GM18870 (cell line): Measurements from ENCODE around the gene SERPINA10.
"Not testable (repeated sequence)": the region's sequence is repeated elsewhere in the genome, so short reads cannot be mapped to it uniquely, and the experiment has no call there.

ENCODE experiments used
- ATAC-seq: cut with Tn5 transposase; IDR thresholded peaks from one replicate; pipeline ENCODE4 v1.9.1; 2021; ENCODE audit warnings: moderate library complexity; ENCODE audit not compliant: unreplicated experiment

Gene SERPINA10

DNA sequence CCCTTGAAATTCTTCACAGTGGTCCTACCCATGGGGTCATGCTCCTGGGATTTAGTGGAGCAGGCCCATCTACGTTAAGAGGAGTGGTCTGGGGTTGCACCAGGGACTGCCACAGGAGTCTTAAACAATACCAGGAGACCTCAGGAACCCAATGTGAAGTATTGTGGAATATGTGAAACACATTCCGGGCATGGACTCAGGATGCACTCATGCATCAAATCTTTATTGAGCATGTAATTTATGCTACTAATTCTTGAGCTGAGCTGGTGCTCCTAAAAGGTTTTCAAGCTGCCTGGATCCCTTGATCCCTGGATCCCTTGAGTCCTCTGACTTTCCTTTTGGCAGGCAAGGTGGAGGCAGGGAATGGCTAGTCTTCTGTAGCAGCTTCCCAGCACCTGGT lies 8.8 kb downstream of the SERPINA10 start:
- ATAC-seq = no peak

DNA sequence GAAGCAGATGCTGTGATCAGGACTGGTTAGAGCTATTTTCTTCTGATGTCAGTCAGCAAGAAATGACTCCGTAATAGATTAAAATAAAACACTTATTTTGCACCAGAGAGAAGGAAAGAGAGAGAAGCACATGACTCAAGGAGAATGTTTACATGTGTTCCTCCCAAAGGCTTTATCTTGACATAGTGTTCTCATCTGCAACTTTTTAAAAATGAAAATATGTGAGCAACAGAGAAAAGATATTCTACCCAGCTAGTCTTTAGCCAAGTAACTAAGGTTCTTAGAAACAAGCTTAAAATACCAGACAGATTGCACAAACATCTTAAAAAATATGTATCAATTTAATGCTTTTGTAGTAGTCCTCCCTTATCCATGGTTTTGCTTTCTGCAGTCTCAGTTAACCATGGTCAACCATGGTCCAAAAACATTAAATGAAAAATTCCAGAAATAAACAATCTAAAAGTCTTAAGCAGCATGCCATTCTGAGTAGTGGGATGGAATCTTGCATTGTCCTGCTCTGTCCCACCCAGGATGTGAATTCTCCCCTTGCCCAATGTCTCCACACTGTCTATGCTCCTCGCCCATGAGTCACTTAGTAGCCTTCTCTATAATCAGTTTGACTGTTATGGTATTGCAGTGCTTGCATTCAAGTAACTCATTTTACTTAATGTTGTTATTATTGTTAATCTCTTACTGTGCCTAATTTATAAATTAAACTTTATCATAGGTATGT lies 9.9 kb downstream of the SERPINA10 start:
- no peak for ATAC-seq

DNA sequence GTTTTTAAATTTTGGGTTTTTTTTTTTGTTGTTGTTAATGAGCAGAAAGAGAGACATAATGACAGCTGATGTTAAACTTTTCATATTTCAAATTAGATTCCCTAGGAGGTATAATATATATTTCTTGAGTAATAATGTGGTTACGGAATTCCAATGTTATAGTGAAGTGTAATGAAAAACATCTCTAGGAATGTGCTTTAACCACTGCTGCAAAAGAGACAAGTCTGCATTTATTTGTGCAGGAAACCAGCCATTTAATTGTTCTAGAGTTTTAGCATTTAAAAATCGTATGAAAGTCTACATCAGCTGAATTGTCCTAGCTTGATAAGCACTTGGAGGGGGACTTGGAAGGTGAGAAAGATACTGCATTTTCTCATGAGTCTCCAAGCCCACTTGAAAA lies 14.3 kb downstream of the SERPINA10 start:
- ATAC-seq = no peak

DNA sequence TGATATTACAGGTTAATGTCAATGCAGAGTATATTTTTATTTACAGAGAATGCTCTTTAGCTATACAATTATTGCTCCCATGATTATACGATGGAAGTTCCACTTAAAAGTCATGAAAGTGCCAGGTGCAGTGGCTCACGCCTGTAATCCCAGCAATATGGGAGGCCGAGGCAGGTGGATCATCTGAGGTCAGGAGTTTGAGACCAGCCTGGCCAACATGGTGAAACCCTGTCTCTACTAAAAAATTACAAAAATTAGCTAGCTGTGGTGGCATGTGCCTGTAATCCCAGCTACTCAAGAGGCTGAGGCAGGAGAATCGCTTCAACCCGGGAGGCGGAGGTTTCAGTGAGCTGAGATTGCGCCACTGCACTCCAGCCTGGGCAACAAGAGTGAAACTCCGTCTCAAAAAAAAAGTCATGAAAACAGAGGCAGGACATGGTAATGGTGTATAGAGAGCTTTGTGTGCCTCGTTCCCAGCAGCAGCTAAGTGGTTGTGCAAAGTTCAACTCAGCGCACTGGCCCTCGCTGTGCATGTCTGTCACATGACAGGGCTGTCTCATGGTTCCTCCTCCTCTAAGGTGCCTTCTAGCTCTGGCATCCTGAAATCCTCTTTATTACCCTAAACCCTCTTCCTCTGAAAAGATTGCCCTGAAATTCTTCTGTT lies 16.0 kb downstream of the SERPINA10 start:
- not testable (repeated sequence) for ATAC-seq

DNA sequence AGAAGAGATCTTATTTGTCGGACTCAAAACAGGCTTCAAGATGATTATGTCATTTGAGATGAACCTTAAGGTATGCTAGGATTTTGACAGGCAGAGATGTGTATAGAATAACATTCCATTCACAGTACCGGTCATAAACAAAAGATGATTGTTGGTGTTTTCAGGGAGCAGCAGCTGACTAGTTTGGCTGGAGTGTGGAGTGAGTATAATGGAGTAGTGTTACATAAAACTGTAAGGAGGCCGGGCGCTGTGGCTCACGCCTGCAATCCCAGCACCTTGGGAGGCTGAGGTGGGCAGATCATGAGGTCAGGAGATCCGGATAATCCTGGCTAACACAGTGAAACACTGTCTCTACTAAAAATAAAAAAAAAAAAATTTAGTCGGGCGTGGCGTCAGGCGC lies 23.9 kb downstream of the SERPINA10 start:
- ATAC-seq = no peak

DNA sequence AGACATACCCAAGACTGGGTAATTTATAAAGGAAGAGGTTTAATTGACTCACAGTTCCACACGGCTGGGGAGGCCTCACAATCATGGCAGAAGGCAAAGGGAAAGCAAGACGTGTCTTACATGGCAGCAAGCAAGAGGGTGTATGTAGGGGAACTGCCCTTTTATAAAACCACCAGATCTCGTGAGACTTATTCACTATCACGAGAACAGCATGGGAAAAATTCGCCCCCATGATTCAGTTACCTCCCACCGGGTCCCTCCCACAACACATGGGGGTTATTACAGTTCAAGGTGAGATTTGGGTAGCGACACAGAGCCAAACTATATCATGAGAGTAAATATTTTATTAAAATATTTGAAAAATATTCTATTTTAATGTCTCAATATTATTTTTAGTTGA lies 24.5 kb downstream of the SERPINA10 start:
- not testable (repeated sequence) for ATAC-seq

DNA sequence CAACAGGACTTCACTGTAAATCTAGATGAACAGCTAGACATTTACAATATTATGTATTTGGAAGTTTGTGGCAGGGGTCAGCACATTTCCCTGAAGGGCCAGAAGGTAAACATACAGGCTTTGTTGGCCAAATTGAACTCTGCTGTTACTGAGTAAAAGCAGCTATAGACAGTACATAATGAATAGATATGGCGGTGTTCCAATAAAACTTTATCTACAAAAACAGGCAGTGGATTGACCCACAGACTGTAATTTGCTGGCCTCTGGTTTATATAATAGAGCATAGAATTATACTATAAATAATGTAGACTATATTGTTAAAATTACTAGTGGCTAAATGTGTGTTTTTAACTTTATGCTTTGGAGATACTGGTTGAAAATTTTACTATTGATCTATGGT lies 25.7 kb downstream of the SERPINA10 start:
- no peak for ATAC-seq

DNA sequence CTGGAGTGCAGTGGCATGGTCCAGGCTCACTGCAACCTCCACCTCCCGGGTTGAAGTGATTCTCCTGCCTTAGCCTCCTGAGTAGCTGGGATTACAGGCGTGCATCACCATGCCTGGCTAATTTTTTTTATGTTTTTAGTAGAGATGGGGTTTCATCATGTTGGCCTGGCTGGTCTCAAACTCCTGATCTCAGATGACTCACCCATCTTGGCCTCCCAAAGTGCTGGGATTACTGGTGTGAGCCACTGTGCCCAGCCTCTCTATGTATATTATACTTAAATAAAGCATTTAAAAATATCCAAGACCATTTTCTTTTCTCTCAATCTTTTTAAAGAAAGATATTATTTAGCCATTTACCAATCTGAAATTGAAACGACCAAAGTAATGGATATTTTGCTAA lies 28.9 kb downstream of the SERPINA10 start:
- not testable (repeated sequence) for ATAC-seq

DNA sequence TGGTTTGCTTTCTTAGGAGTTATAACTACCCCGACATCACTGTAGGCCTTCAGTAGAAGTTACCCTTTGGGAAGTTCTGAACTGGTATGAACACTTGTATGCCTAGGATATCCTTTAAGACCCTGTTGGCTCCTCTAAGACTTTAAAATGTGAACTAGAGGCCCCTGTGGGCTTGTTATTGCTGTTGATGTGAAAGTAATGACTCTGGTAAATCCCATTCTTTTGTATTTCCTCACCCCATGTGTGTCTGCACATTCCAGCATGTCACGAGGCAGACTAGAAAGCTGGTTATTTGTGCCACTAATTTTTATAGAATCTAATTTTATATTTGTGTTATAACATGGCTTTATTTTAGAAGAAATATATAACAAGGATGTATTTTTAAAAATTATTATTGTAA lies 48.9 kb downstream of the SERPINA10 start:
- ATAC-seq = no peak

DNA sequence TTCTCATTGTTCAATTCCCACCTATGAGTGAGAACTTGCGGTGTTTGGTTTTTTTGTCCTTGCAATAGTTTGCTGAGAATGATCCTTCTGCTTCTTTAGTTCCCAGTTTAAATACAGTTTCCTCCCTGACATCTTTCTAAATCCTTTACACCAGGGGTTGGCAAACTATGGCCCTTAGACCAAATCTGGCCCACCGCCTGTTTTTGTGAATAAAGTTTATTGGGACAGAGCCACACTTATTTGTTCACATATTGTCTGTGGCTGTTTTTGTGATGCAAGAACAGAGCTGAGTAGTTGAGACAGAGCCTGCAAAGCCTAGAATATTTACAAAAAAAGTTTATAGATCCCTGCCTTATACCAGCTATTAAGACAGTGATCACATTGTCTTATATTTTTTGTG lies 53.7 kb downstream of the SERPINA10 start:
- no peak for ATAC-seq

DNA sequence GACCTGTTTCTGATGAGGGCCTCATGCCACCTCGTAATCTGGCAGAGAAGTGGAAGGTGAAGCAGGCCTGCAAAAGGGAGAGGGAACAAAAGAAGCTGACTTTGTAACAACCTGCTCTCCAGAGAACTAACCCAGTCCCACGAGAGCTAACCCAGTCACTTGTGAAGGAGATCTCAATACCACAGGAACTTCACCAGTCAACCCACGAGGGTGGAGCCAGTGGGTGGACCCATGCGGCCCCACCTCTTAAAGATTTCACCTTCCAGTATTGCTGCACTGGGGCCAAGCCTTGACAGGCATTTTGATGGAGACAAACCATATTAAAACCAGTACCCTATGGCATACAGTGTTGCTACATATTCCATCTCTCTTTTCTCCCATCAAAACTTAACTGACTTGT lies 55.1 kb downstream of the SERPINA10 start:
- no peak for ATAC-seq

DNA sequence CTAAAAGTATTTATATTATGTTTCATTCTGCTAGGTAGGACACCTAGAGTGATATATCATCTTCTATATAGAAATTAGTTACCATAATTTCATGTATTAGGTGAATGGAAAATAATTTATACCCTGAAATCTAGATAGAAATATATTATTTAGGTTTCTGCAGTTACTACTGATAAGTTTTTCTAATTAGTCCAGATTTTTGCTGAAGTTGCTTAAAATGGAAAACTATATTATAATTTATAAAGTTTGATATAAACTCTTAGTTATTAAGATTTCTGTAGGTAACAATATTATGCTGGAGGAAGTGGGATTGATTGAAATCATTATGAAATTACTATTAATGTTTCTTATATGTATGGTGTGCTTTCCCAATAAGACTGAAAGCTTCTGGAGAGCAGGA lies 56.0 kb downstream of the SERPINA10 start:
- no peak for ATAC-seq
